Measurements from ENCODE around the gene KRTAP10-8. TPM values are rescaled to one million over a fixed set of nuclear protein-coding genes. Genes with fewer than 3 reads are reported as not detected.
"Not testable (repeated sequence)": the region's sequence is repeated elsewhere in the genome, so short reads cannot be mapped to it uniquely, and the experiment has no call there.

The KRTAP10-8 gene
- total RNA-seq, 1 experiment from 2014 or later, result not detected

DNA sequence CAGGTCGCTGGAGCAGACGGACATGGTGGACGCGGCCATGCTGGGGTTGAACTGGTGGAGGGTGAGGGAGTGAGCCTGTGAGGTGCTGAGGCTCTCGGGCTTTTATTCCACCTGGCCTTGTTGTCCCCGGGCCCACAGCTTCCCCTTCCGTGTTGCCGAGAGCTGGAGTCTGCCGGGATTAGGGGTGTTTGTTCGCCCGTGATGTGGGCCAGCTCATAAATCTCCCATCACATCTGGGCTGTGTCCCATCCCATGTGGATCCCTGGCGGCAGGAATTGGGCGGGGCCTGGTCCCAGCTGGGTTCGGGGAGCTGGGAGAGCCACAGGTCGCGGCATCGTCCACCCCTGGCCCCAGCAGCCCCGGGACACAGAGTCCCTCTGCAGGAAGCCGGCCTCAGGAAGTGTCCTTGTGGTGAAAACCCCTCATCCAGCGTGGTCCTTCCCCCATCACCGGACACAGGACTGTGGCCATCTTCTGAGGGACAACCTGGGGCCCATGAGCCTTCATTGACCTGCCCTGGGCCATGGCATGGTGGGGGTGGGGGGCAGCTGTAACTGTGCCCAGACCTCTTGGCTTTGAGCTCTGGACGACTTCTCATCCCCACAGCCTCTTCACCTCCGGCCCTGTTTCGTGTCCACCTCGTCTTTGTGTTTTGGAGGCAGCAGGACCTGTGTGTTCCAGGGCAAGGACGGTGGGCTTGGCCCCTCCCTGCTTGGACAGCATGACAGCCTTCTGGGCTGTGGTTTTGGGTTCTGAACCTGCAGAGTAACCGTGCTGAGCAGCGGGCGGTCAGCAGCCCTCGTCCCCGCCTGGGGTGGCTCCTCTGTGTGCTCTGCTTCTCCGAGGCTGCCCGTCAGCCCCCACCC lies 19.2 kb upstream of the KRTAP10-8 start, which contains the start of gene KRTAP10-6:
KRTAP10-6 (minus strand) TSS at position 60 of the 866 bp plus-strand sequence; CDS start at position 39, 21 bp downstream.
- in situ Hi-C loops (cut with HindIII; ENCODE audit: low pct_unique_long_range_greater_than_20kb, low sequenced_read_pairs), result no loop called here

DNA sequence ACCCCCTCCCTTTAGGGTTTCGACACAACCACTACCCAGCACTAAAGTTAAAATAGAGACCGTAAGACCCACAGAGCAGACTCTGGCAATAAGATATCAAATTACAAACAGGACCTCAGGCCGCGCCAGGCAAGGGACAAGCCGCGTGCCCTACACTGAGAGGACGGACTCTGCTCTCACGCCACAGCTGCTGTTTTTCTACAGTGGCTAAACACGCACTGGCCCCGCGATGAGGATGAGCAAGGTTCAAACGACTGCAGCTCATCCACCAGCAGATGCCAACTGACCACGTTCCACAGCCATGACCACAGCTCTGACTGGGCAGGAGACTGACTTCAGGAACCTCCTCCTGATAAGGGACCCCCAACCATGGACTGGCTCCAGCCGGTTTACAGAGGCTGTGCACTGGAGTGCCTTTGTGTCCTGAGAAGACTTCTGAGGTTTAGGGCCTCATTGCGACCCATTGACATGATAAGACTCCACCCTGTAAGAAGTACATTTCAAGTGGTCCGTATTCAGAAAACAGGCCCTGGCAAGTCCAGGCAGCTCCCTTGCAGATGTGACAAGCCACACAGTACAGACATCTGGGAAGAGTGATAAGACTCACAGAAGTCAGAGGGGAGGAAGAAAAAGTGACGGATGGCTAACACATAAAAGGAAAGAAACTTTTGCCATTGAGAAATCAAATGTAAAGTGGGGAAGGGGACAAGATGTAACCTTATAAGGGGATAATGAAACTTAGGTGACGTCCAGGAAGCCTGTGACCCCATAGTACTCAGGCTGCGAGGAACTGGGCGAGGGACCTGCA lies 18.1 kb upstream of the KRTAP10-8 start:
- in situ Hi-C loops (cut with HindIII; ENCODE audit: low pct_unique_long_range_greater_than_20kb, low sequenced_read_pairs), result no loop called here
- DNase-seq (ENCODE audit: low read depth, low spot score), result no peak

More for the DNA sequence above, 19.2 kb upstream of the KRTAP10-8 start, which contains the start of gene KRTAP10-6:
- no peak for DNase-seq (ENCODE audit: low read depth, low spot score)

DNA sequence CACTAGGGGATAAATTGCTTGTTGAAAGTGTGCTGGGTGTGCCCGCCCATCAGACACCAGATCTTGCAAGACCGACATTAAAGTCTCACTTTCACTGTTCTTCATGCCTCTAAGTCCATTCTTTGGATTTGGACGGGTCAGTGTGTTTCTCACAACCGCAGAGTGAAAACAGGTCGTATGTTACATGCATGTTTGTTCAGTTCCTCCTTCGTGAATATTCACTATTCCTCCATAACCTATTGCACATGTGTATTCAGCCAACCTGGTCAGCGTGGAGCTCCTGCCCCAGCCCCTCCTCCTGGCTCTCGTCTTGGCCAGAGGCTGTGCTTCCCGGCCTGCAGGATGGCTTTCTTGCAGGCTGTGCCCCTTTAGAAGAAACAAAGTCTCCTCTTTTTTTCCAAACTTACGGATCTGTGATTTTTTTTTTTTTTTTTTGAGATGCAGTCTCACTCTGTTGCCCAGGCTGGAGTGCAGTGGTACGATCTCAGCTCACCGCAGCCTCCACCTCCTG lies 17.4 kb upstream of the KRTAP10-8 start:
- no peak for DNase-seq (ENCODE audit: low read depth, low spot score)
- in situ Hi-C loops (cut with HindIII; ENCODE audit: low pct_unique_long_range_greater_than_20kb, low sequenced_read_pairs), result no loop called here

DNA sequence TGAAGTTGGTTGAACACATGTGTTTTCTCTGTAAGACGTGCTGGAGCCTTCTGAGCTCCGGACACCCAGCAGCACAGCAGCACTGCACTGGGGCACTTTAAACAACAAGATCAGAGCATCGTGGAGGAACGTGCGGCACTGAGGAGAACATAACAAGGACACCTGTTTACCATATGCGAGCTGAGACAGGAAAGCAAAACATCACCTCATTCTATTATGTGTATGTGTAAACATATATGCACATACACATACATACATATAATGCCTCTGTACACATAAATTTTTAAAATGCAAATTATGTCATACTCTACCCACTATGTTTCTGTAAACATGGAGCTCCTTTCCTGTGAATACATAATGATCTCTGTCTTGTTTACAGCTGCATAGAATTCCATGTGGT lies 16.4 kb upstream of the KRTAP10-8 start:
- in situ Hi-C loops (cut with HindIII; ENCODE audit: low pct_unique_long_range_greater_than_20kb, low sequenced_read_pairs), result no loop called here
- no peak for DNase-seq (ENCODE audit: low read depth, low spot score)

DNA sequence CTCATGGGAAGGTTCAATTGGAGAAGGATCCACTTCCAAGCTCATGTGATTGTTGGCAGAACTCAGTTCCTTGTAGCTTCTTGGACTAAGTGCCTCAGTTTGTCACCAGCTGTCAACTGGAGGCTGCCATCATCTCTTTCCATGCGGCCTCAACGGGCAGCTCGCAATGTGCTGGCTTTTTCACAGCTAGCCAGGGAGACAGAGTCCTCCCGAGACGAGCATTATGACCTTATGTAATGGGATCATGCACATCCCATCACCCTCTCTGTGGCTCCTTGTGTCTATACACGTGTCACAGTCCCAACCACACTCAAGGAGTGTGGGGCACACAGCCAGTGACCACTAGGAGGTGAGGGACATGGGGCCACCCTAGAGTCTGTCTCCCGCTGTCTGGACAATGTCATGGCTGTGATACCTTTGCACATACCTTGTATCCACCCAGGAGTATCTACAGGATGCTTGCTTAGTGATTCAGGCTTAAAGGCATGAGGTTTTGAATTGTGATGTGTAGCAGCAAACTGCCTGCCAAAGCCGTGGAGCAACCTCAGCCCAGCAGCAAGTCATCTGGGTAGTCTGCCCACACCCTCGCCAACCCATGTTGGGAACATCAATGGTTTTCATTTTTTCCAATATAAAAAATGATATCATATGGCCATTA lies 15.7 kb upstream of the KRTAP10-8 start:
- DNase-seq (ENCODE audit: low read depth, low spot score), result no peak
- in situ Hi-C loops (cut with HindIII; ENCODE audit: low pct_unique_long_range_greater_than_20kb, low sequenced_read_pairs), result no loop called here

DNA sequence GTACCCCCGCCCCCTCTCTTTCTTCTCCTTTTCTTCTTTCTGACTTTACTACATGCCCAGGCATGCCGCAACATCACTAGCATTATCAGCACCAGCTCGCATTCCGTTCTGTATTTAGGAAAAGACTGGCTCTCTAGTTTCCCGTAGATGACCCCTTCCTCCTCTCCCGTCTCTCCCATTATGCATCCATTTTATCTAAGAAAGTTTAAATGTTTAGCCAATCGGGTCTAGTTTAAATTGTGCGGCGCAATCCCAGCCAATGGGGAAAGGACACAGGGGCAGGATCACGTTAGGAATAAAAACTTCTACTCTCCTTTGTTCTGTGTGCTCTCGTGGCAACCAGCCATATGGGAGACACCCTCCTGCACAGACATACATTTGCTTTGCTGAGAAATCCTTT lies 13.8 kb upstream of the KRTAP10-8 start:
- in situ Hi-C loops (cut with HindIII; ENCODE audit: low pct_unique_long_range_greater_than_20kb, low sequenced_read_pairs), result no loop called here
- no peak for DNase-seq (ENCODE audit: low read depth, low spot score)

DNA sequence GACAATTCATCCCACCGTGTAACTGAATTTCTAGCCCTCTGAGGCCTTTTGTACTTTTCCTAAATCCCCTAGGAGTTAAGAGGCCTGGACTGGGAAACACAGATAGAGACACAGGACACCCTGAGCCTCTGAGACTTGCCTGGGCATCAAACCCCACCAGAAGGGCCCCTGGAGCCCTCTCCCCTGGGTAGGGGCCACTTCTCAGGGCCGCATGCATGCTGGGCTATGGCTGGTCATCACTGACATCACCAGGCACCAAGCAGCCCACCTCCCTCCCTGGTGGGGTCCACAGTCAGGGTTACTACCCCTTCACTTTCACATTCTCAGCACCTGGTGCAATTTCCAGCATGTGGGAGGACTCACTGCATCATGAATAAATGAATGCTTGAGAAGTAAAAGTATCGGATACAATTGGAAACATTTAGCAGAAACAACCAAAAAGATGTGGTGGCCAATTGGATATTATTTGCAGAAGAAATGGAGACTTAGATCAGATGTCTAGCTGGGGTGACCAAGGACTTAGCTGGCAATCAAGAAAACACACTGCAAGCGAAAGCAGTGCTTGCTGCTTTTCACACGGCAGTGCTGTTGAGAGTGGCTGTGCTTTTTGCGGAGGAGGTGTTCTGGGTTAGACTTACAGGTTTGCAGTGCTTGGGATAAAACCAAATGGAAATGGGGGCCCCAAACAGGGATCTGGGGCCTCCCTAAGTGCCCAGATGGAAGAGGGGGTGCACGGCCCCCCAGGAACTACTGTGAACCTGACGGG lies 12.4 kb upstream of the KRTAP10-8 start:
- DNase-seq (ENCODE audit: low read depth, low spot score), result no peak
- in situ Hi-C loops (cut with HindIII; ENCODE audit: low pct_unique_long_range_greater_than_20kb, low sequenced_read_pairs), result no loop called here

DNA sequence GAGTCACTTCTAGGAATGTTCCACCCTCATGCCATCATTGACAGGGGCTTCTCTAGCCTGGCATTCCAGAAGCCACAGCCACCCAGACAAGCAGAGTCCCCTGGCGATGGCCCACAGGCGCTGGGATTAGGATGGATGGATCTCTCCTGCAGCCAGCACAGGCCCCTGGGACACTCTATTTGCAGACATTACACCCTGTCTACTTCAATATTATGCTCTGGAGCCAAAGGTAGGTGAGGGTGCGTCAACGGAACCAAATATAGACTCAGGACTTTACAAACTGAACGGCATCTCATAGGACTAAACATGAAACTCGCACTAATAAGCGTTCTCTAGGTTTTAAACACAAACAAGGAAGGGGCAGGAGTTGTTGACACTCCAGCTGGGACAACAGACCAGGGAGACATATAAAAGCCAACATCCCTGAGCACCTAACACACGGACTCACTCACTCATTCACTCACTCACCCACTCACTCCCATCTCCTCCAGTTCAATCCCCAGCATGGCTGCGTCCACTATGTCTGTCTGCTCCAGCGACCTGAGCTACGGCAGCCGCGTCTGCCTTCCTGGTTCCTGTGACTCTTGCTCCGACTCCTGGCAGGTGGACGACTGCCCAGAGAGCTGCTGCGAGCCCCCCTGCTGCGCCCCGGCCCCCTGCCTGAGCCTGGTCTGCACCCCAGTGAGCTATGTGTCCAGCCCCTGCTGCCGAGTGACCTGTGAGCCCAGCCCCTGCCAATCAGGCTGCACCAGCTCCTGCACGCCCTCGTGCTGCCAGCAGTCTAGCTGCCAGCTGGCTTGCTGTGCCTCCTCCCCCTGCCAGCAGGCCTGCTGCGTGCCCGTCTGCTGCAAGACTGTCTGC lies 11.5 kb upstream of the KRTAP10-8 start, which contains the start of gene KRTAP10-7:
KRTAP10-7 (plus strand) TSS at position 480 of the 861 bp plus-strand sequence; CDS start at position 505, 25 bp downstream.
- DNase-seq (ENCODE audit: low read depth, low spot score); in situ Hi-C loops (cut with HindIII; ENCODE audit: low pct_unique_long_range_greater_than_20kb, low sequenced_read_pairs): not testable (repeated sequence)

DNA sequence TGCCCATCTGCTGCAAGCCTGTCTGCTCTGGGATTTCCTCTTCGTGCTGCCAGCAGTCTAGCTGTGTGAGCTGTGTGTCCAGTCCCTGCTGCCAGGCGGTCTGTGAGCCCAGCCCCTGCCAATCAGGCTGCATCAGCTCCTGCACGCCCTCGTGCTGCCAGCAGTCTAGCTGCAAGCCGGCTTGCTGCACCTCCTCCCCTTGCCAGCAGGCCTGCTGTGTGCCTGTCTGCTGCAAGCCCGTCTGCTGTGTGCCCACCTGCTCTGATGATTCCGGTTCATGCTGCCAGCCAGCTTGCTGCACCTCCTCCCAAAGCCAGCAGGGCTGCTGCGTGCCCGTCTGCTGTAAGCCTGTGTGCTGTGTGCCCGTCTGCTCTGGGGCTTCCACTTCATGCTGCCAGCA lies 10.8 kb upstream of the KRTAP10-8 start:
- in situ Hi-C loops (cut with HindIII; ENCODE audit: low pct_unique_long_range_greater_than_20kb, low sequenced_read_pairs), result not testable (repeated sequence)
- DNase-seq (ENCODE audit: low read depth, low spot score), result peak; percentile 11

DNA sequence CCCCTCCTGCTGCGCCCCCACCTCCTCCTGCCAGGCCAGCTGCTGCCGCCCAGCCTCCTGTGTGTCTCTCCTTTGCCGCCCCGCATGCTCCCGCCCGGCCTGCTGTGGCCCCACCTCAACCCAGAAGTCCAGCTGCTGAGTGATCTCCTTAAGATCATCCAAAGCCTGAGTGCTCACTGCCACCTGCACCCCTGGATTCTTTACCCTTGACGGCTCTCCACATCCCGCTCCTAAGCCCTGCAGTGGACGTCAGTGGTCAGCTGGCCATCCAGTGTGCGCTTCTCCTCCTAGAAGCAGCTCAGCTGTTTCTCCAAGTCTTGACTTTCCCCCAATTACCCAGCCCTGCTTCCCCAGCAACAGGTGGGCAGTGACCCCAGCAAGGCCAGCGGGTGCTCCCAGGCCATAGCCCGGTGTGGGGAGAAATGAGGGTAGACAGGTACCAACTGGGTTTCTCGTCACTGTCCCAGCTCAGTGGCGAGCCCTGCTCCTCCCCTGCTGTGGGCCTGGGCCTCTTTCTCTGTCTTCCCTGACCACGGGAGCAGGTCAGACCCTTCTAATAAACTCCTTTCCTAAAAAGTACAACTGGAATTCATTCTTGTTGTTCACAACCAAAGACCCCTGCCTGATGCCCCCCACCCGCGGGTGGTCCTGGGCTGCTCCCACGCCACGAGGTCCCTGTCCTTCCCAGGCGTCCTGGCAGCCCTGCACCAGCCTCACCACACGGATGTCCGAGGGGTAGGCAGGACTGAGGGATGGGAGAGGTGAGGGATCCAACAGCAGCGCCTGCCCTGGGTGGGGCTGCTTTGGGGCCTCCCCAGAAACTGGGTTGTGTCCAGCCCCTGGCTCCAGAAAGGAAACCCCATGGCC lies 10.1 kb upstream of the KRTAP10-8 start:
- in situ Hi-C loops (cut with HindIII; ENCODE audit: low pct_unique_long_range_greater_than_20kb, low sequenced_read_pairs), result no loop called here

DNA sequence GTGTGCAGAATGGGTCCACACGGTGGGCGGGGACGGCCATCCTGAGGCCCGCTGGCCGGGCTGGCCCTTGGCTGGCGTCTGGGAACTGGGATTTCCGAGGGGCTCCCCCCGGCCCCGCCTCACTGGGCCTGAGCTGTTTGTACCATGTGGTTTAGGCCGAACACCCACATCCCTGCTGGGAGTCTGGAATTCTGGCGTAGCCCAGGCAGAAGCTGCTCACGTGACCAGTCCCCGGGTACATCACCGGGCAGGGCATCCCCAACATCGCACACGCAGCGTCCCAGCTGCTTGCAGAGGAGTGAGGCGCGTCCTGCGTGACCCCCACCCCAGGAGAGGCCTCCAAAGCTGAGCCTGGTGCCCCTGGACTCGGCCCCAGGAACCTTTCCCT lies 9.4 kb upstream of the KRTAP10-8 start:
- in situ Hi-C loops (cut with HindIII; ENCODE audit: low pct_unique_long_range_greater_than_20kb, low sequenced_read_pairs), result no loop called here
- no peak for DNase-seq (ENCODE audit: low read depth, low spot score)

More for the DNA sequence above, 10.1 kb upstream of the KRTAP10-8 start:
- DNase-seq (ENCODE audit: low read depth, low spot score), result no peak

DNA sequence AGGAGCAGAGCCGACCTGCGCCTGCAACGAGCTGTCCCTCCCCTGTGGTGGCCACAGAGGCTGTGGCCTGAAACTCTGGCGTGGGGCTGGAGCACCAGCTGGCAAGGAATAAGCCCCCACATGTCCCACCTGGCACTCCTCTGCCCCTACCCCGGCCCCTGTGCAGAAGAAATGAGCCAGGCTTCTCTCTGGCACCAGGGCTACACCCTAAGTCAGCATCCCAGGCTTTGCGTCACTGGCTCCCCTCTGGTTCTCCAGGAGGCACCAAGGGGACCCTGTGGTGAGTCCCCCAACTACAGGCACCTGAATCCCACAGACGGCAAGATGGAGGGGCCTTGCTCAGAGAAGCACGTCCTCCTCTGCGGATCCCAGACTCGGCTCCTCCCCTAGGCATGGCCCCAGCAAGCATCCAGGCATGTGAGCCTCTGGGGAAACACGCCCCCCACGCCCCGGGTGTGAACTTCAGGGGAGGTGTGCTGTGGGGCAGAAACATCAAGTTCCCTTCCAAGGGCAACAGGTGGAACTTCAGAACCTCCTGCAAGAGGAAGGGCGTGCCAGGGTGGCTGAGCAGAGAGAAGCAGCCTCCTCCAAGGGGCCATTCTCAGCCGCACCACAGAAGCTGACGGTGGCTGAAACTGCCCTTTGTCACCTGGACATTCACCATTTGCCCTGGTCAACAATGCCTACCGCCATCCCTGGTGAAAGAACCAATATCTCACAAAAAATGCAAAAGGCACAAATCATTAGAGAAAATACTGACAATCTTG lies 8.6 kb upstream of the KRTAP10-8 start:
- in situ Hi-C loops (cut with HindIII; ENCODE audit: low pct_unique_long_range_greater_than_20kb, low sequenced_read_pairs), result no loop called here
- no peak for DNase-seq (ENCODE audit: low read depth, low spot score)

DNA sequence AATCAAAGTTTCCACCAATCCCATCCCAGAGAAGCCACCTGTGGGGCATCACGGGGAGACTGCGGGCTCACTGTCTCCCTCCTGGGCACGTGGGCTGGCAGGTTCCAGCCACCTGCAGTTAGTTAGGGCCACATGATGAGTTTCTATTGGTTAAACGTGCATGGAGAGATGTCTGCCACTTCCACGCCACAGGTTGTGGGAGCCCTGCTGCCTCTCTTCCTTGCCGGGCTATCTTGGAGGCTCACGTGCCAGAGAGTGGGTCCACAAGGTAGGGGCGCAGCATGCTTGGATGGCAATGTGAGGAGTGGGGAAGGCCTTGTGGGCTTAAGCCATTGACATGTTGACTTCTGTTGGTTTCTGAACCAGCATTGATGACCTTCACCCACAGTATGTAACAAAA lies 8.0 kb upstream of the KRTAP10-8 start:
- in situ Hi-C loops (cut with HindIII; ENCODE audit: low pct_unique_long_range_greater_than_20kb, low sequenced_read_pairs), result no loop called here

DNA sequence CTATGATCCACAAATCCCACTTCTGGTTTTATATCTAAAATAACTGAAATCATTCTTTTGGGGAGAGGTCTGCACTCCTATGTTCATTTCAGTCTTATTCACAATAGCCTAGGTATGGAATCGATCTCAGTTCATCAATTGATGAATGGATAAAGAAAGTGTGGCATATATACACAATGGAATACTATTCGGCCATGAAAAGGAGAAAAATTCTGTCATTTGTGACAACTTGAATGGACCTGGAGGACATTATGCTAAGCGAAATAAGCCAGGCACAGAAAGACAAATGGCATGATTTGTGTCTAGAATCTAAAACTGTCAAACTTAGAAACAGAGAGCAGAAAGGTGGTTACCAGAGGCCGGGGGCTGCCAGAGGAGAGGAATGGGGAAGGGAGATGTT lies 5.4 kb upstream of the KRTAP10-8 start:
- in situ Hi-C loops (cut with HindIII; ENCODE audit: low pct_unique_long_range_greater_than_20kb, low sequenced_read_pairs), result no loop called here
- no peak for DNase-seq (ENCODE audit: low read depth, low spot score)

More for the DNA sequence above, 8.0 kb upstream of the KRTAP10-8 start:
- DNase-seq (ENCODE audit: low read depth, low spot score), result no peak

DNA sequence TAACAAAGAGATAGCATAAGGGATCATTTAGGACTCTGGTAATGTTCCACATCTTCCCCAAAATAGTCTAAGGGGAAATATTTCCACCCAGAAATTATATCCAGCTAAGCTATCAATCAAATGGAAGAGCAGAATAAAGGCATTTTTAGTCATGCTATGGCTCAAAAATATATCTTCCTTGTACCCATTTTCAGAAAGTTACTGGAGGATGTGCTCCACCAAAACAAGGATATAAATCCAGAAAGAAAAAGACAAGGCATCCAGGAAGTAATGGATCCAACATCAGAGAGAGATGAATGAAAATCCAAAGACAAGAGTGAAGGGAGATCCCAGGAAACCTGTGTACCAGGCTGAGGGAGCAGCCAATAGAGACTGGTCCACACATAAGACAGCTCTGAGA lies 2.7 kb upstream of the KRTAP10-8 start:
- no peak for DNase-seq (ENCODE audit: low read depth, low spot score)
- in situ Hi-C loops (cut with HindIII; ENCODE audit: low pct_unique_long_range_greater_than_20kb, low sequenced_read_pairs), result no loop called here

All from SK-MEL-5 (cell line).